NCI-H1930 (cell line): ENCODE measurements around the gene ZSCAN29.
"Not testable (repeated sequence)": the region's sequence is repeated elsewhere in the genome, so short reads cannot be mapped to it uniquely, and the experiment has no call there.

Experiments used
- DNase-seq, 2 experiments: peaks; one replicate each; lab custom pipeline; 2025; lab: John Stamatoyannopoulos, UW

The ZSCAN29 gene

DNA sequence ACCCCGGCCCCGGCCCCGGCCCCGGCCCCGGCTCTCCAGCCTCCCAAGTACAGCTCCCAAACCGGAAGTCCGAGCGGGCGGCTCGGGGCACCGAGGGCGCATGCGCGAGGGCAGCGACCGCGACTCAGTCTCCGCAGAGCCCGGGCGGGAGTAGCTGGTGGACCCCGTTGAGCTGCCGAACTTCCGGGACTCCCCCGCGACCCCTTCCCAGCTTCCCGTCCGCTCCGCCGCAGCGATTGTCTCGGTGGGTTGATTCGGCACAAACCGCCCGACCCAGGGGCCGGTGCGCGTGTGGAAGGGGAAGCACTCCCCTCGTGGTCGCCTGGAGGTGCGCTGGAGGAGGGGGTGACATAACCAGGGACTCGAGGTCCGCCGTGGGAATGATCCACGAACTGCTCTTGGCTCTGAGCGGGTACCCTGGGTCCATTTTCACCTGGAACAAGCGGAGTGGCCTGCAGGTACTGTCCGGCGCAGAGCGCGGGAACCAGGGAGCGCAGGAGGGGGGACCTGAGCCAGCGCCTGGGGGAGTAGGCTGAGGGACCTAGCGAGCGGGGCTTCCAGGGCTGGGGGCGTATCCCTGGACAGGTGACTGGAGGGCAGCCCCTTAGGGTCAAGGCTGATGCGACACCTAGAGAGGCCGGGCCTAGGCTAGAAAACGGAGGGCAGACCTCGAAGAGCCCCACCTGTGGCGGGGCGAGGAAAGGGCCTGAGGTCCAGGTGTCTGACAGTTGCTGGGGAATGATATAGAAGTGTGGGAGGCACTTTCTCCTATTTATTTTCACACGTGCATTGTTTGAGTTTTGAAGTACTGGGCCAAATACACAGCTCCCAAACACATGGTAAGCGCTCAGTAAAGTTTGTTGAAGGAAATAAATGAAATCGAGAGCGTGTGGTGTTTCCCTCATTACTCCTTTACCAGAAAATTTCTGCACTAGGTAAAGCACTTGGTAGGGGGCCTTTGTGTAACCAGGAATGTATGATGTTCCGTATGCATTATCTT is at the start of gene ZSCAN29, which contains the start of gene TUBGCP4:
Gene ZSCAN29, minus strand, starts transcription at position 69 of the 1,000 bp plus-strand sequence. CDS start 1,130 bp downstream, outside the sequence.
Gene TUBGCP4, plus strand, starts transcription at position 127 of the 1,000 bp plus-strand sequence. Its CDS starts 254 bp downstream, at position 381.
- peak; percentile 55 to 78 for DNase-seq

GRCh38 chr15:43420435-43420834 is 49.6 kb upstream of the ZSCAN29 start:
- DNase-seq, result no peak

DNA sequence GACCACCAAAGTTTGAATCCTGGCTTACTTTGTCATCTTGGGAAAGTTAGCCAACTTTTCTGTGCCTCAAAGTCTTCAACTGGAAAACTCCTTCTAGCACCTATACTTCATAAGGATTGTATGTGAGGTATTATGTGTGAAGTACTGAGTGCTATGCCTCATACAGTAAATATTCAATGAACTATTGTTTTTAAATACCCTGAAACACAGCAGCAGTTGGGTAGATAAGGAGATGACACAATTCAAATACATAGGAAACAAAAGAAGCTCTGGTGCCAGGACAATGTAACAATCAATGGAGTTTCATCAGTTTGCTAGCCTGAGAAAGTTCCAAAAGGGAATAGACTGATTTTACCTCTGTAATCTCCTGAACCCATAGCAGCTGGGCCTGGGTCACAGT is 43.4 kb upstream of the ZSCAN29 start:
- DNase-seq, result no peak

GRCh38 chr15:43412096-43412495 is 41.3 kb upstream of the ZSCAN29 start:
- DNase-seq, result no peak

DNA sequence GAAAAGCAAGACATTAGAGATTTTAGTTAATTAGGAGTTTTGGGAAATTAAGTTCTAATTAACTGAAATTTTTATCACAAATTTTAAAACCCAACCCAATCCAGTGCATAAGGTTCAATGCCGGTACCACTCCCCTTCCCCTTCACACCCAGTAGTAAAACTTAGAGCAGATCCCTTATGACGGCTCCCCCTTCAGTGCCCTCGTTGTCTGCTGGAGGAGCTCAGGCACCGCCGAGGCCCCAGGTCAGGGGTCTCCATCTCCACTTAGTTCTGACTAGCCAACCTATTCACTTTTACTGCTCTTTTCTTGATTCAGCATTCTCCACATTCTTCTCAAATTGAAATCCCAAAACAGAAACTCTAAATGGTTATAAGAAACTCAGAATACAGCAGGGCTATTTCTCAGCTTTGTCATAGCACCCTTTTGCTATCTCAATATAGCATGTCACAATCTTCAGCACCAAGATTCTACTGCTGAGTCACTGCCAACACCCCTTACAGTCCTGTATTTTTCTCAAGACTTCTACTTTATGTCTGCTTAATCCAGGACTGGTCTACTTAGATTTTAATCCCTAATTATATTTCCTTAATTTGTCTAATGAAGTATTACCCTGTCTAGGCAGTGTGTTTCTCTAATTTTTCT is 39.9 kb upstream of the ZSCAN29 start:
- DNase-seq, result no peak

DNA sequence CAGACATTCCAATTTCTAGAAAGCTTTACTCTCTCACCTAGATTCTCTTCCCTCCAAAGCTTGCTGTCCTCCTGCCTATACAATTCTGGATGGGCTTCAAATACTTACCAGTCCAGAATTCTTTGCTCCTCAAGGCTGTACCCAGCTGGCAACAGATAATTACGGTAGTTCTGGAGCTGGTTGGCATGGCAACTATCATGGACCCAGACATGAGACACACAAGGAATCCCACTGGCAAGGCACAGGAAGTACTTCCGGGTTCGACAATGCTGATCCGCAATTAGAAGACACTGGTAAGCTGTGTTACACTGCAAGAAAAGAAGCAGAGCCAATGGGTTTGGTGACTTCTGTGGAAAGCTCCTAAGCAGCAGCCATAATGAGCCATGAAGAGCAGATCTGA is 37.9 kb upstream of the ZSCAN29 start:
- no peak for DNase-seq

- DNase-seq, result no peak
Observed at GRCh38 chr15:43406808-43407207, 36.0 kb upstream of the ZSCAN29 start.

DNA sequence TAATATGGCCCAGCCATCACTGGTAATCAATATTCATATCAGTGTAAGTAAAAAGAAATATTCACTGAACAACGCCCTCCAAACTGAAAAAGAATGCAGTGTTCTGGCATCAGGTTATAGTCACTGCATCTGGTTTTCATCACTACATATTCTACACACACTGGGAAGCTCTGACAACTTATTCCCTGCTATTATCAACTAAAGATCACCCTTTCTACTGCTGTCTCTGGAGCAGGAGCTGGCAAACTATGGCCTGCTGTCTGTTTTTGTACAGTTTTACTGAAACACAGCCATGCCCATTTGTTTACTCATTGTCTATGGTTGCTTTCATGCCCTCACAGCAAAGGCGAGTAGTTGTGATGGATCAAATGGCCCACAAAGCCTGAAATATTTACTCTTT is 35.3 kb upstream of the ZSCAN29 start:
- no peak for DNase-seq

- DNase-seq, result no peak
Observed at GRCh38 chr15:43404130-43404529, 33.3 kb upstream of the ZSCAN29 start.

DNA sequence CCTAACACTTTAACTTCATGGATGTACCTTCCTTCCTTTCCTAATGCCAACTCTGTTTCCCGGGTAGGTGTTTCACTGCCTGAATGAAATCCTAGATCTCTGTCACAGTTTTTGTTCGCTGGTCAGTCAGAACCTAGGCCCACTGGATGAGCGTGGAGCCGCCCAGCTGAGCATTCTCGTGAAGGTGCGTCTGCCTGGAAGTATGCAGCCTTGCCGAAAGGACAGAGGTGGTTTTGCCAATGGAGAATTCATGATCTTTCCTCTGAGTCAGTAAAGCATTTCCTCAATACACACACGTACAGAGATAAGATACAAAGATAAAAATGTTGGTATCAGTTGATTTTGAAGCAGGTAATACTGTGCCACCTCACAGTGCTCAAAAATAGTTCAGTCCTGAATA is 32.8 kb upstream of the ZSCAN29 start:
- DNase-seq, result no peak

DNA sequence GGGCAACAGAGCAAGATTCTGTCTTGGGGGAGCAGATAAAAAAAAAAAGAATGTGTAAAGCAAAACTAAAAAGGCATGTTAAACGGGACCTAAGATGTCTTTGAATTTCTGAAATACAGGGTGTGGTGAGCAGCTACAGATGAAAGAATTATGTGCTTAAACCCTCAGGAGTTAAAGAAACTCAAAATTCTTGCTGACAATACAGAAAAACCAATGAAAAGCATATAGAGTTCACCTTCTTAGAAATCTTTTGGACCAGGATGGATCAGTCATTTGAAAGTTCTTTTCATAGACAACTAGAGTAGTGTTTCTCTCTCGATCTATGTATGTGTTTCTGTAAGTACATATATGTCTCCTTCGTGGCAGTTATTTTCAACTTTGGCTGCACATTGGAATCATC is 31.4 kb upstream of the ZSCAN29 start:
- DNase-seq, result no peak

- DNase-seq, result not testable (repeated sequence)
Observed at GRCh38 chr15:43393592-43393991, 22.7 kb upstream of the ZSCAN29 start.

DNA sequence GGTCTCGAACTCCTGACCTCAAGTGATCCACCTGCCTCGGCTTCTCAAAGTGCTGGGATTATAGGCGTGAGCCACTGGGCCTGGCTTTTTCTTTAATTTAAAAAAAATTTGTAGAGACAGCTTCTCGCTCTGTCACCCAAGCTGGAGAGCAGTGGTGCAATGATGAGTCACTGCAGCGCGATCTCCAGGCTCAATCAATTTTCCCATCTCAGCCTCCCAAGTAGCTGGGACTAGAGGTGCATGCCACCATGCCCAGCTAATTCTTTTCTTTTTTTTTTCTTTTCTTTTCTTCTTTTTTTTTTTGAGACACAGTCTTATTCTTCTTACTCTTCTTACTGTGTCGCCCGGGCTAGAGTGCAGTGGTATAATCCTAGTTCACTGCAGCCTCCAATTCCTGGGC is 19.9 kb upstream of the ZSCAN29 start:
- DNase-seq, result no peak

DNA sequence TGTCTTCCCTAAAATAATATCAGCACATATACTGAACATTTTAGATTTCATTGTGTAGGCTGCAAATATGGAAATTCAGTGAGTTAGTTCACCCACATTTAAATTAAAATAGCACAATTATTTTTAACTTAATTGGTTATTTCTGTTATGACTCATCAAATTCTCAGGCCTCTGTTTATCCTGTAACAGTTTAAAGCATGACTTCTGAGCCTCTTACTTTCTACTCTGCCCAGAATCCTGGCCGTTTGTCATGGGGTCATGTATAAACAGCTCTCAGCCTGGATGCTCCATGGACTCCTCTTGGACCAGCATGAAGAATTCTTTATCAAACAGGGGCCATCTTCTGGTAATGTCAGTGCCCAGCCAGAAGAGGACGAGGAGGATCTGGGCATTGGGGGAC is 12.2 kb upstream of the ZSCAN29 start:
- DNase-seq, result no peak

DNA sequence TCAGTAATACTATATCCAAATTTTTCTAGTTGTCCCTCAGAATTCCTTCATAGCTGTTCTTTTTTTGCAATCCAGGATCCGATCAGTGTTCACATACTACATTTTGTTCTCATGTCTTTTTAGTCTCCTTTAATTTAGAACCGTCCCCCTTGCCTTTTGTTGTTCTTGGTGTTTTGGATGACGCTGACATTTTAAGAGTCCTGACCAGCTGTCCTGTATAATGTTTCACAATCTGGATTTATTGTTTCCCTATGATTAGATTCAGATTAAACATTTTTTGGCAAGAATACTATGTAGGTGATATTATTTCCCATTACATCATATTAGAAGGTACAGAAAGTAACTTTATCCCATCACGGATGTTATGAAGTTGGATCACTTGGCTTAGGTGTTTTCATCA is 11.5 kb upstream of the ZSCAN29 start:
- no peak for DNase-seq

- no peak for DNase-seq
Observed at GRCh38 chr15:43378601-43379000, 7.8 kb upstream of the ZSCAN29 start.

DNA sequence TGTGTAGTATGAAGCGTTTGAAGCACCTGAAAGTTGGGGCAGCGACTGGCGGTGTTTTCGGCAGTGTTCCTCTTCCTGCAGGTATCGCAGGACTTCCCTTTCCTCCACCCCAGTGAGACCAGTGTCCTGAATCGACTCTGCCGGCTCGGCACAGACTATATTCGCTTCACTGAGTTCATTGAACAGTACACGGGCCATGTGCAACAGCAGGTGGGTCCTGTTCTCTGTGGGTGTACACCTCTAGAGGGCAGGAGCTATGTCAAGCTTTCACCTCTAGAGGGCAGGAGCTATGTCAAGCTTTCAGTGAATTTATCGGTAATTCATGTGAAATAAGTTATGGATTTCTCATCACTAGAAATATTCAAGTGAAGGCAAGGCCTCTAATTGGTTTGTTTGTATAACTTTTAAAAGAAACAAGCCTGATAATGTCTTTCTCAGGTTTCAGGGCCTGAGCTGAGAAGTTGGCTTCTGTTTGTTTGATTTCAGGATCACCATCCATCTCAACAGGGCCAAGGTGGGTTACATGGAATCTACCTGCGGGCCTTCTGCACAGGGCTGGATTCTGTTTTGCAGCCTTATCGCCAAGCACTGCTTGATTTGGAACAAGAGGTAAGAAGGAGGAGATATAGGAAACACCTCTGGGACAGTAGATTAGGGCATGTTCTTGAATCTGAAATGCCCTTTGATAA is 5.3 kb upstream of the ZSCAN29 start:
- peak; percentile 1 to 4 for DNase-seq

DNA sequence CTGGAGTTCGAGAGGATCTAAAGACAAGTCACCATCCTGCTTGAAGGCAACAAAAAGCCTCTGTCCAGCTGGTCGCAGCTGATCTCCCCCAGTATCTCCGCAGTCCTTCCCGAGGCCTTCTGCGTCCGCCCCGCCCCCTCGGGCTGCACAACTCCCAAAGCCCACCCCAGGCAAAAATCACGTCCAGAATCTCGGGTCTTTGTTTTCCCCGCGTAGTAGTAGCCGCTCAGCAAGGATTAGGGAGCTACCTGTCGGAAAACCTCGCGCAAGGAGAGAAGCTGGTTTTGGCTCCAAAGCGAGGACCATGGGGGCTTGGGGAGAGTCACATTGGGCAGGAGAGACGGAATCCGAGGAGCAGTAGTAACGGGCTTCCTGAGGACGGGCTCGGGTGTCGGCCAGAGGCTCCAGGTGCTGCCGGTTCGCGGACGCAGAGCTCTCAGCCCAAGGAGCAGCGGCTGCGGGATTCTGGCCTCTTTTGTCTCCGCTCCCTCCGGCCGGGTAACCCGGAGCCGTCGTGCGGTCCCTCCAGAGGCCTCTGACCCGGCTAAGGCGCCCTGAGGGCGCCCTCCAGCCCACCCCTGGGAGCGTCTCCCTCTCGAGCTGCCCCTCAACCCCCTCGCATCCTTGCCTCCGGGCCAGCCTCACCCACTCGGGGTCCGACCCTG is 401 bp downstream of the ZSCAN29 start:
- no peak for DNase-seq

DNA sequence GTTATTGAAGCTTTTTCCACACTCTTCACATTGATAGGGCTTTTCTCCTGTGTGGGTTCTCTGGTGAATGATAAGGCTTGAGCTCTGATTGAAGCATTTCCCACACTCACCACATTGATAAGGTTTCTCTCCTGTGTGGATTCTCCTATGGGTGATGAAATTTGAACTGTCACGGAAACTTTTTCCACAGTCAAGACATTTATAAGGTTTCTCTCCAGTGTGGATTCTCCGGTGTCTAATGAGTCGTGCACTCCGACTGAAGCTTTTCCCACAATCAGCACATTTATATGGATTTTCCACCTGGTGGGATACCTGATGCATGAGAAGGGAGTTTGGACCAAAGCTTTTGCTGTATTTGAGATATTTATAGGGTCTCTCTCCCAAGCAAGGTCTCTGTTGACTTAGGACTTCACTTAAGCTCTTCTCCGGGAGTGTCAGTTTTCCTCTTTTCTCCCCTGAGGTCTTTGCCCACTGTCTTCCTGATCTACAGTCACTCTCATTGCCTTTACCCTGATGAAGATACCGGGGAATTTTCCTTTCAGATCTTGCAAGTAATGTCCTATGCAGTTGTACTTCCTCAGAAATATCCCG is 9.4 kb downstream of the ZSCAN29 start:
- DNase-seq, result no peak

DNA sequence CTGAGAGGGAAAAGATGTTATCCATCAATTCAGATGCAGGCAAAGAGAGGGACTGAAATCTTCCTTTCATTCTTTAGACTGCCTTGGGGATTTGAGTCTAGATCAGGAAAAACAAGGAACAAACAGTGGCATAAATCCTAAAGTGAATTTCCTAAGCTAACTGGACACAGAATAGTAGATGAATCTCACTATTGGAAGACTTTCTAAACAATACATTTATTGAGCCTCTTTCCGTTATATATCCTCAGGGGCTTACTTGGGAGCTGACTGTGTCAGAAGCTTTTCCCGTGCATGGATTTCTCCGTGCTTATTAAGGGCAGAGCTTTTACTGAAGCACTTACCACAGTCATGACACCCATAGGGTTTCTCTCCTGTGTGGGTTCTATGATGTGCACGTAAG is 10.0 kb downstream of the ZSCAN29 start:
- DNase-seq, result no peak

DNA sequence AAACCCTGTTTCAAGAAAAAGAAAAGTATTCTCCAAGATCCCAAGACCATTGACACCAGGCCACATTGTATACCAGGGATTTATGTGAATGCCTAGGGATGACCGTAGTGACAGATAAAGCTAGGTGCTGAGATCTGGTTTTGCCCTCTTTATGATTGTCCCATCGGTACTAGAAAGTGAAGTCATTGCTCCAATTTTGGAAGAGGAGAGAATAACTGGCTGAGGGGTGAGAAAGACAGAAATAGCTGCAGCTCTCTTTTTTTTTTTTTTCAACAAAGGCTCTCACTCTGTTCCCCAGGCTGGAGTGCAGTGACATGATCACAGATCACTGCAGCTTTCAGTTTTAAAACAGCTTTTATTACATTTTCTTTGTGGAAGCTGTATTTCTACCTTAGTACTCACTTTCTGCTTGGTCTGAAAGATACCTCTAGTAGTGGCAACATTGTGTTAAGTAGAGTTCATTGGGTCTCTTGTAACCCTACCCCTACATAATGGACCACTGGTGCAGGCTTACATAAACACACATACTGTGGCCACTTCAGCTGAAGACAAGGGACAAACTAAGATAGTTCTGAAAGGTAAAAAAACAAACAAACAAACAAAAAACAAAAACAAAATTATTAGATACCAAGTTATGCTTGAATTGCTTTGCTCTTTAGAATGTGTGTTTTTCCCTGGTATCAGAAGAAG is 18.0 kb downstream of the ZSCAN29 start:
- DNase-seq, result no peak
